HFF-Myc (cell line): Measurements from ENCODE around the gene TGM6.

Experiments used
- DNase-seq: peaks from one replicate; pipeline ENCODE4 v3.0.0-alpha.2; 2011; ENCODE audit warnings: low read depth; ENCODE audit errors: extremely low read depth
- H3K4me3 ChIP-seq: replicated peaks from 2 replicates; pipeline ENCODE4 v1.5.1; 2011; ENCODE audit warnings: low read depth, mild to moderate bottlenecking, control low read depth, low read length
- CTCF ChIP-seq: IDR thresholded peaks from 2 replicates; pipeline ENCODE4 v1.5.1; 2012; ENCODE audit warnings: mild to moderate bottlenecking, low read depth, low read length, control low read depth; ENCODE audit errors: missing control alignments

Gene TGM6

GRCh38 chr20:2346188-2346587 lies 34.5 kb upstream of the TGM6 start:
- no peak for TF ChIP-seq CTCF
- no peak for DNase-seq
- H3K4me3 ChIP-seq: no peak overlapping the region

- DNase-seq: no peak
- no peak overlapping the region for H3K4me3 ChIP-seq
- TF ChIP-seq CTCF: no peak
Measured at GRCh38 chr20:2348336-2348735, 32.4 kb upstream of the TGM6 start.

GRCh38 chr20:2349801-2350200 lies 30.9 kb upstream of the TGM6 start:
- no peak for DNase-seq
- H3K4me3 ChIP-seq: no peak overlapping the region
- no peak for TF ChIP-seq CTCF

- DNase-seq: no peak
- TF ChIP-seq CTCF: no peak
- H3K4me3 ChIP-seq: no peak overlapping the region
Measured at GRCh38 chr20:2350606-2351005, 30.1 kb upstream of the TGM6 start.

- TF ChIP-seq CTCF: no peak
- DNase-seq: no peak
Measured at GRCh38 chr20:2353231-2353630, 27.5 kb upstream of the TGM6 start.

GRCh38 chr20:2357114-2357513 lies 23.6 kb upstream of the TGM6 start:
- no peak overlapping the region for H3K4me3 ChIP-seq
- no peak for TF ChIP-seq CTCF
- no peak for DNase-seq

More at GRCh38 chr20:2353231-2353630, 27.5 kb upstream of the TGM6 start:
- no peak overlapping the region for H3K4me3 ChIP-seq

GRCh38 chr20:2358006-2358405 lies 22.7 kb upstream of the TGM6 start:
- TF ChIP-seq CTCF: no peak
- DNase-seq: no peak
- no peak overlapping the region for H3K4me3 ChIP-seq
